ENCODE data around the gene LUM. TPM values are rescaled to one million over a fixed set of nuclear protein-coding genes. Genes with fewer than 3 reads are reported as not detected.

The LUM gene
- total RNA-seq, 1 experiment from 2014 or later: not detected

DNA sequence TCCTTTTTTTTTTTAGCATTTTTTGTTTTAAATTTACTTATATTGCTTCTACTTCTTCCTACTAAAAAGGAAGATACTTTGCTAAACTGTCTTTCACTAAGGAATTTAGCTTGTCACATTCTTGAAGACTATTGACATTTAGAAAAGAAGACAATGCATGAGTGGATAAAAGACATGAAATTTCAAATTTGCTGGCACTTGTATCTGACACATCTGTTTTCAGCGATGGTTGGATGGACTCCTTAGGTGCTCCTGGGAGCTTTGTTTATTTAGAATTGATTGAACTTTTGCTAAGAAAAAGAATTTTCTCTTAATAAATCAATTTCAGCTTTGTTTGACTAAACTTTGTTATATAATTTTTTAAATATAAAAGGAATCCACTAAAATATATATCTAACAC is 50.2 kb downstream of the LUM start:
- no TSS peak for BruUV-seq (replicated peaks)
- no peak overlapping the region for H3K4me3 ChIP-seq (ENCODE audit: low read depth, low read length, poor library complexity, severe bottlenecking)
- no peaks in the 10 kb centered on the region for H3K9me3 ChIP-seq (ENCODE audit: low read depth, low read length, poor library complexity, severe bottlenecking)
- intact Hi-C loops (cut with micrococcal nuclease; ENCODE audit: unreplicated experiment): no loop called here
- ChIA-PET CTCF (no interaction called here), POLR2A (ENCODE audit: low non-redundant PET) (interaction anchor here (0.7 kb wide), 1 partner anchor 124 kb away, joined by 3 read pairs; no protein-coding TSS in a partner anchor)
- H3K27me3 ChIP-seq (replicated peaks; ENCODE audit: insufficient read depth, low read depth, low read length, poor library complexity): no peaks in the 10 kb centered on the region
- no peak for TF ChIP-seq CTCF (conservative IDR thresholded peaks at IDR 0.05; ENCODE audit: low read depth, low read length)
- no peak for TF ChIP-seq EZH2 (IDR thresholded peaks at IDR 0.05; ENCODE audit: borderline replicate concordance, low read depth, low read length, poor library complexity, severe bottlenecking)
- no peak for DNase-seq (ENCODE audit: low spot score)
- H3K4me1 ChIP-seq (ENCODE audit: insufficient read depth, low read length, poor library complexity, severe bottlenecking): no peaks in the 10 kb centered on the region
- no peak overlapping the region for H3K27ac ChIP-seq (ENCODE audit: low read depth, low read length, poor library complexity, severe bottlenecking)
- no peaks in the 10 kb centered on the region for H3K36me3 ChIP-seq (ENCODE audit: insufficient read depth, low read length, poor library complexity, severe bottlenecking)

- DNase-seq (ENCODE audit: low spot score): no peak
- BruUV-seq (replicated peaks): no TSS peak
- intact Hi-C loops (cut with micrococcal nuclease; ENCODE audit: unreplicated experiment): no loop called here
- Histone ChIP-seq H3K27ac (ENCODE audit: low read depth, low read length, poor library complexity, severe bottlenecking) (no peak overlapping the region), H3K27me3 (replicated peaks; ENCODE audit: insufficient read depth, low read depth, low read length, poor library complexity) (no peaks in the 10 kb centered on the region), H3K9me3 (ENCODE audit: low read depth, low read length, poor library complexity, severe bottlenecking) (no peaks in the 10 kb centered on the region), H3K4me1 (ENCODE audit: insufficient read depth, low read length, poor library complexity, severe bottlenecking) (no peaks in the 10 kb centered on the region), H3K36me3 (ENCODE audit: insufficient read depth, low read length, poor library complexity, severe bottlenecking) (no peaks in the 10 kb centered on the region), H3K4me3 (ENCODE audit: low read depth, low read length, poor library complexity, severe bottlenecking) (no peak overlapping the region)
- CTCF ChIA-PET: no interaction called here
- POLR2A ChIA-PET (ENCODE audit: low non-redundant PET): no interaction called here
- TF ChIP-seq EZH2 (IDR thresholded peaks at IDR 0.05; ENCODE audit: borderline replicate concordance, low read depth, low read length, poor library complexity, severe bottlenecking) (no peak), CTCF (conservative IDR thresholded peaks at IDR 0.05; ENCODE audit: low read depth, low read length) (no peak)
Measured at GRCh38 chr12:91059211-91059610, 52.1 kb downstream of the LUM start.

DNA sequence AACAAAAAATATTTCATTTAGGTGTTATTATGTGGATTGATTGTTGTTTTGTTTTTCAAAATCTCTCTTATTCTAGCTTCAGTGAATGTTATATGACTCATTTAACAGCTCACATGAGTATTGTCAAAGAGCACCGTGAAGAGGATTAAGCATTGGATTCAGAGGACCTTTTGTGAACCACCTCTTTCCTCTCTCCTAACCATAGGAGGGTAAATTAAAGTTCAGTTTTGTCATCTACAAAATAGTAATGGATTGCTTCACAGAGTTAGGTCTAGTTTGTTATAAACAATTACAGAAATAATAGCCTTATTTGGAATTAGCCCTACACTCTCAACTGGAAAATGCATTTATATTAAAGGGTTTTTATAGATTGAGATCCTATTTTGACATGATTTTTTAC is 52.5 kb downstream of the LUM start:
- Histone ChIP-seq H3K27ac (ENCODE audit: low read depth, low read length, poor library complexity, severe bottlenecking) (no peak overlapping the region), H3K36me3 (ENCODE audit: insufficient read depth, low read length, poor library complexity, severe bottlenecking) (no peaks in the 10 kb centered on the region), H3K27me3 (replicated peaks; ENCODE audit: insufficient read depth, low read depth, low read length, poor library complexity) (no peaks in the 10 kb centered on the region), H3K9me3 (ENCODE audit: low read depth, low read length, poor library complexity, severe bottlenecking) (no peaks in the 10 kb centered on the region), H3K4me3 (ENCODE audit: low read depth, low read length, poor library complexity, severe bottlenecking) (no peak overlapping the region), H3K4me1 (ENCODE audit: insufficient read depth, low read length, poor library complexity, severe bottlenecking) (no peaks in the 10 kb centered on the region)
- ChIA-PET CTCF (no interaction called here), POLR2A (ENCODE audit: low non-redundant PET) (no interaction called here)
- no TSS peak for BruUV-seq (replicated peaks)
- intact Hi-C loops (cut with micrococcal nuclease; ENCODE audit: unreplicated experiment): no loop called here
- no peak for TF ChIP-seq CTCF (conservative IDR thresholded peaks at IDR 0.05; ENCODE audit: low read depth, low read length)
- TF ChIP-seq EZH2 (IDR thresholded peaks at IDR 0.05; ENCODE audit: borderline replicate concordance, low read depth, low read length, poor library complexity, severe bottlenecking): no peak
- no peak for DNase-seq (ENCODE audit: low spot score)
